ENCODE measurements around the gene NEK4.

NEK4 gene

GRCh38 chr3:52774066-52774713, 3.5 kb upstream of the NEK4 start:
- no peak overlapping the region for H3K4me3 ChIP-seq (ENCODE audit: low read depth, low read length)
- no peak overlapping the region for H3K27ac ChIP-seq (ENCODE audit: extremely low read depth, low read depth, low read length)
- TF ChIP-seq, protein P1, sequence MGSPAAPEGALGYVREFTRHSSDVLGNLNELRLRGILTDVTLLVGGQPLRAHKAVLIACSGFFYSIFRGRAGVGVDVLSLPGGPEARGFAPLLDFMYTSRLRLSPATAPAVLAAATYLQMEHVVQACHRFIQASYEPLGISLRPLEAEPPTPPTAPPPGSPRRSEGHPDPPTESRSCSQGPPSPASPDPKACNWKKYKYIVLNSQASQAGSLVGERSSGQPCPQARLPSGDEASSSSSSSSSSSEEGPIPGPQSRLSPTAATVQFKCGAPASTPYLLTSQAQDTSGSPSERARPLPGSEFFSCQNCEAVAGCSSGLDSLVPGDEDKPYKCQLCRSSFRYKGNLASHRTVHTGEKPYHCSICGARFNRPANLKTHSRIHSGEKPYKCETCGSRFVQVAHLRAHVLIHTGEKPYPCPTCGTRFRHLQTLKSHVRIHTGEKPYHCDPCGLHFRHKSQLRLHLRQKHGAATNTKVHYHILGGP (tag by site-specific recombination; IDR thresholded peaks at IDR 0.05), result no peak
- TF ChIP-seq ZXDB (tag by site-specific recombination; IDR thresholded peaks at IDR 0.05) (no peak), TCF7L2 (IDR thresholded peaks at IDR 0.05; ENCODE audit: borderline replicate concordance, low read depth, low read length) (no peak), ZFP69B (tag by site-specific recombination; IDR thresholded peaks at IDR 0.05) (no peak), ZSCAN16 (tag by site-specific recombination; IDR thresholded peaks at IDR 0.05) (no peak), ZNF623 (tag by site-specific recombination; IDR thresholded peaks at IDR 0.05) (no peak), ZNF148 (tag by site-specific recombination; IDR thresholded peaks at IDR 0.05; ENCODE audit: borderline replicate concordance) (no peak), TSHZ1 (tag by site-specific recombination; IDR thresholded peaks at IDR 0.05; ENCODE audit: borderline replicate concordance) (no peak), REPIN1 (tag by site-specific recombination; IDR thresholded peaks at IDR 0.05; ENCODE audit: low read depth) (no peak), ZNF658 (tag by site-specific recombination; IDR thresholded peaks at IDR 0.05) (no peak), ZNF362 (tag by site-specific recombination; IDR thresholded peaks at IDR 0.05) (no peak), SCRT2 (tag by site-specific recombination; IDR thresholded peaks at IDR 0.05) (no peak), ZNF624 (tag by site-specific recombination; IDR thresholded peaks at IDR 0.05) (no peak), ZNF10 (tag by site-specific recombination; IDR thresholded peaks at IDR 0.05) (no peak), ZNF274 (IDR thresholded peaks at IDR 0.05; ENCODE audit: low read length) (no peak), ZNF274 (tag by site-specific recombination; IDR thresholded peaks at IDR 0.05; ENCODE audit: borderline replicate concordance) (no peak), MYNN (tag by site-specific recombination; IDR thresholded peaks at IDR 0.05; ENCODE audit: borderline replicate concordance) (no peak), ZNF157 (tag by site-specific recombination; IDR thresholded peaks at IDR 0.05) (no peak), ZNF302 (tag by site-specific recombination; IDR thresholded peaks at IDR 0.05; ENCODE audit: low read depth) (no peak)
- peaks cover 3% of the 10 kb centered on the region; the same call in 1 of the 2 replicates for H3K4me1 ChIP-seq (ENCODE audit: control insufficient read depth, insufficient read depth, low read length)
- no peaks in the 10 kb centered on the region for H3K36me3 ChIP-seq (ENCODE audit: control insufficient read depth in 2 of 2, insufficient read depth in 1 of 2, low read length in 2 of 2)
- CTCF ChIA-PET, result interaction anchor here (1.0 kb wide), 1 partner anchor 47 kb away, joined by 3 read pairs; no protein-coding TSS in a partner anchor
- no peaks in the 10 kb centered on the region for H3K9me3 ChIP-seq (ENCODE audit: control insufficient read depth, insufficient read depth, low read depth, low read length)
- POLR2A ChIA-PET, result no interaction called here
